GM21515 (cell line): ENCODE results near the gene NFE2.
"Not testable (repeated sequence)": the region's sequence is repeated elsewhere in the genome, so short reads cannot be mapped to it uniquely, and the experiment has no call there.

Source experiments
- ATAC-seq: cut with Tn5 transposase; IDR thresholded peaks from one replicate; pipeline ENCODE4 v1.9.1; 2021; ENCODE audit not compliant: unreplicated experiment

NFE2 gene

DNA sequence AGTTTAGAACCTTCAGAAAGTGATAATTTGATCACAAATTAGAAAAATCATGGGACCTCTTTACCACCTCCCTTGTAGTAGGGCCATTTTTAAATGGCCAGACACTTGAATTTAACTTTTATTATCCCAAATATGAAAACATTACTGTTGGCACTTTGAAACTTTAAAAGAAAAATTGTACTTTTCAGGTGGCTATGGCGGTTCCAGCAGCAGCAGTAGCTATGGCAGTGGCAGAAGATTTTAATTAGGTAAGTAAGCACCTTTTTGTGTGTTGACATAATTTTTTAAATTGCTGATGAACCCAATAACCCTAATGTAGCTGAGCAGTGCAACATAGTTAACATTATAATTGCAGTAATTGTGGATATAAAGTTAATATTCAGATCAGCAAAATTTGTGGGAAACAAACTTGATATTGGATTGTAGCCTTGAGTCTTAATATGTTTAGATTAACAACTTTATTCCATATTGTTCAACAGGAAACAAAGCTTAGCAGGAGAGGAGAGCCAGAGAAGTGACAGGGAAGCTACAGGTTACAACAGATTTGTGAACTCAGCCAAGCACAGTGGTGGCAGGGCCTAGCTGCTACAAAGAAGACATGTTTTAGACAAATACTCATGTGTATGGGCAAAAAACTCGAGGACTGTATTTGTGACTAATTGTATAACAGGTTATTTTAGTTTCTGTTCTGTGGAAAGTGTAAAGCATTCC, 16.6 kb downstream of the NFE2 start:
- ATAC-seq: not testable (repeated sequence)

DNA sequence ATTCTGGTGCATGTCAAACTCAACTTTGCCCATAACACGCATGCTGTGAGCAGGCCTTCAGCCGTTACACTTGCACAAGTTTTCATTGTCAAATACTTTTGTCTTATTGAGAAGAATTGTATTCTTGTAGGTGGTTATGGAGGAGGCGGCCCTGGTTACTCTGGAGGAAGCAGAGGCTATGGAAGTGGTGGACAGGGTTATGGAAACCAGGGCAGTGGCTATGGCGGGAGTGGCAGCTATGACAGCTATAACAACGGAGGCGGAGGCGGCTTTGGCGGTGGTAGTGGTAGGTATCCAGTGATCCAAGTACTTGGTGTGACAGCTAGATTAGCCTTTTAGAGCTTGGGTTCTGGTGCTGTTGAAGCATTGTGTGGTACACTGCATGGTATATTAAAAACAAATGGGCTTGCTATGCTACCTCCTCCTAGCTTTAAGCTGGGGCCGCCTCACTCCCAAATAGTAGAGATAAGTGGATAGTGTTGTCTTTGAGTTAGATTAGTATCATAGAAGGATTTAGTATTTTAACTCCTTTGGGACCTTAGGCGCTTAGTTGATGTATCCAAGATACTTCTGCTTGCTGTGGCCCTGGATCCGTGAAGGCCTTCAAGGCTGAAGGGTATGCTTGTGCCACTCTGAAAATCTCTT, 17.7 kb downstream of the NFE2 start:
- no peak for ATAC-seq

DNA sequence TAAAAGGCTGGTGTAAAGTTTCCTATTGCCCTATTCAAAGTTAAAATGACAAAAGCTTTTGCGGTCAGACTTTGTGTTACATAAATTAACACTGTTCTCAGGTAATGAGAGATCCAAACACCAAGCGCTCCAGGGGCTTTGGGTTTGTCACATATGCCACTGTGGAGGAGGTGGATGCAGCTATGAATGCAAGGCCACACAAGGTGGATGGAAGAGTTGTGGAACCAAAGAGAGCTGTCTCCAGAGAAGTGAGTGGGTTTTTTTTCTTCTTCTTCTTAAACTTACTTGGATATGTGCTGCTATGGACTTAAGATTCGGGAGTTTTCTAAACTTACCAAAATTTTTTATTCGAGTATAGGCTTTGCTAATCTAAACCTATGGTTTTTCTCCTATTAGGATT, 19.1 kb downstream of the NFE2 start:
- ATAC-seq: not testable (repeated sequence)

DNA sequence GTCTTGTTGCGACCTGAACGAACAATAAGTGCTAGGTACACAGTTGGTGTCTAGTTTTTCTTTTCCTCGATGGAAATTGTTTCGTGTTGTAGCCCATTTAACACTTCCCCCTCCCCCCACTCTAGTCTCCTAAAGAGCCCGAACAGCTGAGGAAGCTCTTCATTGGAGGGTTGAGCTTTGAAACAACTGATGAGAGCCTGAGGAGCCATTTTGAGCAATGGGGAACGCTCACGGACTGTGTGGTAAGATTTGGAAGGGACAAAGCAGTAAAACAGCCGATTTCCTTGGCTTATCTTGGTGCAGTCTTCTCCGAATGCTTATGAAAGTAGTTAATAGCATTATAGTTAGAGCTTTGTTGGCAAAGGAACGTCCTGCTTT, 19.6 kb downstream of the NFE2 start:
- ATAC-seq: not testable (repeated sequence)

DNA sequence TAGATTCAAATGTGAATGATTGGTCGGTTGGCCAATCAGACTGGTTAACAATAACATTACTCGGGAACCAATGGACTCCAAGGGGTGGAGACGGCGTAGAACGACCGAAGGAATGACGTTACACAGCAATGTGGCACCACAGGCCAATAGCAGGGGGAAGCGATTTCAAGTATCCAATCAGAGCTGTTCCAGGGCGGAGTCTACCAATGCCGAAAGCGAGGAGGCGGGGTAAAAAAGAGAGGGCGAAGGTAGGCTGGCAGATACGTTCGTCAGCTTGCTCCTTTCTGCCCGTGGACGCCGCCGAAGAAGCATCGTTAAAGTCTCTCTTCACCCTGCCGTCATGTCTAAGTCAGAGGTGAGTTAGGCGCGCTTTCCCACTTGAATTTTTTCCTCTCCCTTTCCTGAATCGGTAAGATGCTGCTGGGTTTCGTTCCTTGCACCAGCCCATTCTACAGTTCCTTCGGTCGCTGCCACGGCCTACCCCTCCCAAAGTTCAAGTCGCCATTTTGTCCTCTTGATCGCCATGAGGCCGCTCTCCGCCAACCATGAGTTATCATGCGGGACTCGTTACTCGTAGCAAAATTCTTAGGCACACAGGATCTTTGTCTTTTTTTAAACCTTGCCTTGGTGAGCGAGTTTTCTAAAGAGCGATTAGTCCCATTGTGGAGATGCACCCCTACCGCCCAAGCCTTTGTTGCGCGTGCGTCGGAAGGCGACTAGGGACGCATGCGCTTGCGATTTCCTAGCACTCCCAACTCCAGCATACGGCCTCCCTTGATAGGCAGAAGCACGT, 20.2 kb downstream of the NFE2 start, which contains the start of gene HNRNPA1:
TSS of gene HNRNPA1 (plus strand) at position 259 of the 793 bp plus-strand sequence. CDS start at position 341, 82 bp downstream.
- ATAC-seq: peak; percentile 84

DNA sequence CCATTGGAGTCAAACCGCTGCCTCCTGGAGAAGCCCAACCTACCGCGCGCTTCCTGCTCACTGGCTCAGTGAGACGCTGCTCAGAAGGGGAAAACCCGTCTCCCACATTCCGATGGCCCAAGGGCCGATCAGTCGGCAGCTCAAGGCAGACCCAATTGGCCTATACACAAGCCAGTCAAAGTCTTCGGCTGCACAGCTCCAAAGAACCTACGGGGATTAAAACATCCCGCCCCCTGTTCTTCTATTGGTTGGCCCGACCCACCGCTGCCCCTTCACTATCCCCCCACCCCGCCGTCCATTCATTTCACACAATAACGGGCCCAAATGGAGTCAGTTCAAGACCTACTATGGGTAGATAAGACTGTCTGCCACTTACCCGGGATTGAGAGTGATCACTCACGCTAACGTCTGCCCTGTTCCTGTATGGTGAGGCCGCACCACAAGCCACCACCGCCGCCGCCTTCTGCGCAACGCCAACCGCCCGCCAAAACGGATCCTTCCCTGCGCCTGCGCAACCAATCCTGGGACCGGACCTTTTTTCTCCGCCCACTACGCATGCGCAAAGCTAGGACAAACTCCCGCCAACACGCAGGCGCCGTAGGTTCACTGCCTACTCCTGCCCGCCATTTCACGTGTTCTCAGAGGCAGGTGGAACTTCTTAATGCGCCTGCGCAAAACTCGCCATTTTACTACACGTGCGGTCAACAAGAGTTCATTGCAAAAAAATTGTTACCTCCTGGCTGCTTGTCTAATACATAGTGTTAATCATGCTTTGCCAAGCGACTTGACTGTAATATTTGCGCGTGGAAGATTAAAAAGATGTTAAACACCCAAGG, 21.0 kb downstream of the NFE2 start, which contains the start of gene CBX5:
TSS of gene CBX5 (minus strand) at position 491 of the 836 bp plus-strand sequence. CDS start 22,472 bp downstream, outside the sequence.
- ATAC-seq: peak; percentile 68

DNA sequence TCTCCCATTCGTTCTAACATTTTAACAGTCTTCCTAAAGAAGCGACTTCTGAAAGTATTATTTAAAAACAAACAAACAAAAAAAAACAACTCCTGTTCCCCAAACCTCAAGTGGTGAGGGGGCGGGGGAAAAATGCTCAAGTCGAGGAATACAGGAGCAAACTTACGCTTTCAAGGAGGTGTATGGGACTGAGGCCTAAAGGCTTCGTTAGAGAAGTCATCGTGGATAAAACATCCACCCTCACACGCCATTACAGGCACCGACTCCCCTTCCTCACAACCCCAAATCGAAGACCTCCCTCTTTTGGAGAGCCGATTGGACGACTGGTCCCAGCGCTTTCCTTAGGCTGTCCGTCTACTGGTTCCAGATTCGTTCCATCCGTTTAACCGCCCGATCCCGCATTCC, 21.6 kb downstream of the NFE2 start:
- no peak for ATAC-seq

DNA sequence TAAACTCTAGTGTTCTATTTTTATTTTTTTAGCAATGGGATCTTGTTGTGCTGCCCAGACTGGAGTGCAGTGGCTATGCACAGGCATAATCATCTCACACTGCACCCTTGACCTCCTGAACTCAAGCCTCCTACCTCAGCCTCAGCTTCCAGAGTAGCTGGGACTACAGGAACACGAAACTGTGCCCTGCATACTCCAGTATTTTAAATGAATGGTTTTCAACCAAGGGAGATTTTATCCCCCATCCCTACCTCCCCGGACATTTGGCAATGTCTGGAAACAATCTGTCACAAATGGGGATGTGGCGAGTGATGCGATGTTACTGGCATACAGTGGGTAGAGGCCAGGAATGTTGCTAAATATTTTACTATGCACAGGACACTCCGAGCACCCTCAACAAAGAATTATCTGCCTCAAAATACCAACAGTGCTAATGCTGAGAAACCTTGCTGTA, 23.0 kb downstream of the NFE2 start:
- no peak for ATAC-seq

DNA sequence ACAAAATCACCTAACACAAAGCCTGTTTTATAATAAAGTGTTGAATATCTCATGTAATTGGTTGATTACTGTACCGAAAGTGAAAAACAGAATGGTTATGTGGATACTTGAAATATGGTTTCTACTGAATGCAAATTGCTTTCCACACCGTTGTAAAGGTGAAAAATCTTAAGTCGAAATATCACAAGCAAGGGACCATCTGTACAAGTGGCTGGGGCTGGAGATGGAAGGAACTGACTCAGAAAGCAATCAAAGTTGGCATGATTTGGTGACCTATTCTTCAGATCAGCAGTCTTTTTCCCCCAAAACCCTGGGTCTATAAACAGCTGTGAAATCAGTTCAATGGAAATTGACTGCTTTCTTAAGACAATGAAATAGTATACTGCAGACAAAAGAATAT, 24.4 kb downstream of the NFE2 start:
- ATAC-seq: no peak

DNA sequence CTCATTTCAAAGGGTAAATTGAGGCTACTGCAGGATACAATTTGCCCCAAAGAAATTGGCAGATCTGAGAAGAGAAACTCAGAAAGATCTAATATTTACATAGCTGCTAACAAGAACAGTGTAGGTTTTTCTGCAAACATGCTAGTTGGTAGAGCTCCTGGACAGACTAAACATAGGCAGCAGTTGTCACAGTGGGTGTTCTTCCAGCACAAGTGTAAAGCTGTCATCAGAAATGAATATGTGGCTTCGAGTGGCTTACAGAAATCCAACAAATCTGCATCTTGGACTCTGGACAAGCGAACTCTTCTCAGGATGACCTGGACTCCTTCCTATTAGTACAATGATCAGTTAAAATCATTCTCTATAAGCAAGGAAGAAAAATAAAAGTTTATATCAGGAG, 26.8 kb downstream of the NFE2 start:
- no peak for ATAC-seq

DNA sequence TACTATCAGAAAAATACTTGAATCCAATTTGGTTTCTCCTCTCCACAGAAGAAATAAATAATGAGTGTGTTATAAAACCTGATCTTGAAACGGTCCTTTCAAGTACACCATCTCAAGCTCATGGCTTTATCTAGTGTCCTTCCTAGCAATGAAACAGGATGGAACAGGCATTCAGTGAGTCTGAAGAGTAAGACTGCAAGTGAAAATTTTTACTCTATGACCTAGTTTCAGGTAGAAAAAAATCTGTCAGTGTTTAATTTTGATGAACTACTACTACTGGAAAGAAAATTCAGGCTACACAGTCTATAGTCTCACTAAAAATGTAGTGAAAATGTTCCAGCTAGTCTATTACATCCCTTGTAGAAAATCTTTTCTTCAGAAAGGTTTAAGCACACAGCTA, 28.6 kb downstream of the NFE2 start:
- no peak for ATAC-seq

DNA sequence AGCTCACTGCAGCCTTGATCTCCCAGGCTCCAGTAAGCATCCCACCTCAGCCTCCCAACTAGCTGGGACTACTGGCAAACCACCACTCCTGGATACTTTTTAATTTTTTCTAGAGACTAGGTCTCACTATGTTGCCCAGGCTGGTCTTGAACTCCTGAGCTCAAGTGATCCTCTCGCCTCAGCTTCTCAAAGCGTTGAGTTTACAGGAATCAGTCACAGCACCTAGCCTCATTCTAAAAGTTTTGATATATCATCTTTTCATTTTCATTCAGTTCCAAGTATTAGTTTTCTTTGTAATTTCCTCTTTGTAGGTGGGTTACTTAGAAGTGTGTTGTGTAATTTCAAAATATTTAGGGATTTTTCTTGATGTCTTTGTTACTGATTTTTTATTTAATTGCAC, 30.5 kb downstream of the NFE2 start:
- no peak for ATAC-seq

DNA sequence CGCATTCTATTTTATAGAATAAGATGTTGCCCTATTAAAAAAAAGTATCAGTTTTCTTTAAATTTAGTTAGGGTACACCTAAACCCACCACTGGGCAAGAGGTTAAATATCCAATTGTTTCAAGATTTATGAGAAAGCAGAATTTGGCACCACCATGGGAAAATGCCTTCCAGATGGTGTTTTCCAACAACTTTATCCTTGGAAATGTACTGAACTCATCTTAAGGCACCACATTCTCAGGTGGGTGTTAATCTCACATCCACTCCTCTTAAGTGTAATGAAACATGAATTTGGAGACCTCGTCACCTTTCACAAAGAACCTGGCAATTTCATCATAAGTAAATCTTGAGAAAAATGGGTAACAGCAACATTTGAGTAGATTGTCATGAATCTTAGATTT, 34.0 kb downstream of the NFE2 start:
- ATAC-seq: no peak

DNA sequence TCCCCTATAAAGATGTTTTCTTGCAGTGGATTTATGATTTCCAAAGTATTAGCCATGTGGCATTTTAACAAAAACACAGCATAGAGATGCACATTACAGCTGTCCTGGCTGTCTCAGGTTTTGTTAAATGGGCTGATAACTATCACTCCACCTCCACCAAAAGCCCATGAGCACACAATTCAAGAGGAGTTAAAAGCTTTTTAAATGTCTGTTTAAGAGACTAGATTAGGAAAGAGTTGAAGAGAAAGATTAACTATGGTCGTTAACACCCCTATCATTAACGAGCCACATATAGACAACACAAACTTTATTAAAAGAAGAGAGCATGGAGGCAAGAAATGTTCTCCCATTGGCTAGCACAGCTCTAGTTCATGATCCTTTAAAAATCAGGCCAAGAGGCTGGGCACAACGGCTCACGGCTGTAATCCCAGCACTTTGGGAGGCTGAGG, 35.4 kb downstream of the NFE2 start:
- no peak for ATAC-seq

DNA sequence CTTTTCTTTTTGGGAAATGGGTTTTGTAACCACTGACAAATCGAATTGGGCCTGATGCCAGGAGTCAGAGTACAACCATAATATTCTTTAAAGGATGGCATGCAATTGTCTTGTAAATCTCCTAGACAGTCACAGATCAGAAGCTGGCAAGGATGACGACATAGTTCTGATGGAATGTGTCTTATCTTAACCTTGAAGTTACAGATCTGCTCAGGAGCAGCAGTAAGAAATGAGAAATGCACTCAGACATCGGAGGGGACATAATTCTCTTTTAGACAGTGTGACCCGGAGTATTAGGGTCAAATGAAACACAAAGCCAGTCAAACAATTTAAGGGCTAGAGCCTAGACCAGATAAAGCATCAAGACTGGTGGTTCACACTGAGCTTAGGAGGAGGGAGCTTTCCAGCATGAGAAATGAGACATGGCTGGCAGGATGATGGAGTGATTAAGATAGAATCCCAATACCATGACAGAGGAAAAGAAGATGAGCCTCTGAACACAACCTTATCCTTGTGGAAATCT, 38.4 kb downstream of the NFE2 start:
- no peak for ATAC-seq

DNA sequence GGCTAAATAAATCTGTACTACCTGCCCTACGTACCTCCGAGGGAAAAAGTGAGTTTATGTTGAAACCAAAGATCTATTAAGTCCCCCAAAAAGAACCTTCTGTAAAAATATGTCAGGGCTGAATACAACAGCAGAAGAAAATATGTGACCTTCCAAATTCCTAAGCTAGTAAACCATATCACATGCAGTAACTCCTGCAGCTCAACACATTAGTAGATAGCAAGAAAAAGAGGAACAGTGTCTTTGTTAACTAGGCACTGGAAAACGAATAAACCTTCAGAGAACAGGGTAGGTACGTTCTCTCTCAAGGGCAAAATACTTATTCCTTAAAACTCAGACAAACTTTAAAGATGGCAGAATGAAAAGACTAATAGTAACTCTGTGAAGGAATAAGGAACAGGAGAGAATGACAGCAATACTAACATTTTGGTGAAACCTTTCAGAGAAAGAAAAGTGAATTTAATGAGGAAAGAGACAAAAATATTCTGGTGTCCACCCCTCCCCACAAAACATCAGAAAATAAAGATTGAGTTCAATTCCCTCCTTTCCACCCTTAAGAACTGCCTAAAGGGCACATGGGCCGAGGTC, 38.9 kb downstream of the NFE2 start:
- ATAC-seq: no peak

DNA sequence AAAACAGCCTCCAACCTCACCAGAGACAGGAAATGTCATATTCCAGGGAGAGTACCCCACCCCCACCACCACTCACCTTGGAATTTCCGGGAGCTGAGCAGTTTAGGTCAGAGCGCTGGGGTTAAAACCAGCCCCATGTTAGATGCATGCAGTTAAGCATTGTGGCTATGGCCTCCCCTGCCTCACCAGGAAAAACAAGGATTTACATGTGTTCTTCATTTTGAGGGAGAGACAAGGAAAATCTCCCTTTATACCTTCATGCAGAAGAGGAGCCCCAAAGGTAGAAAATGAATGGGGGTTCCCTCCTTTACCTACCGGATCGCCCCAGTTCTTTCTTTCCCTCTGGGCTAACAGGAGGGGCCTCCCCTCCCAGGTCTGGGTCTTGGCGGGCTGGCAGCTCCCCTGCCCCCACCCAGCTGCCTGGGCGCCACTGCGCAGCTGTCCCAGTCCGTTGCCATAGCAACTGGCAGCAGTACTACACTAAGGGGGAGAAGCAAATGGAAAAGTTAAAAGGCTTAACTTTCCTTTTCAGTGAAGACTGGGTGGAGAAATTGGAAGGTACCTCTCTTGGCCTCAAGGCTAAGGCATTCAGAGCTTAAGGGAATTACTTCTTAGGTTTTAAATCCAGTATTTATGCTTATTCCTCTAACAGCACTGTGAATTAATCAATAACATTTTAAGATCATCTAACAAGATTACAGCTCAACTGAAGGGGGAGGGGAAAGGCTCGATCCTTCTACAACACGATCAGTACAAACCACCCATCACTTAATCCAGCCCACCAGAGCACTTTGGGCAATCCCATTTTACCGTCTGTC, 41.4 kb downstream of the NFE2 start:
- ATAC-seq: peak; percentile 63

DNA sequence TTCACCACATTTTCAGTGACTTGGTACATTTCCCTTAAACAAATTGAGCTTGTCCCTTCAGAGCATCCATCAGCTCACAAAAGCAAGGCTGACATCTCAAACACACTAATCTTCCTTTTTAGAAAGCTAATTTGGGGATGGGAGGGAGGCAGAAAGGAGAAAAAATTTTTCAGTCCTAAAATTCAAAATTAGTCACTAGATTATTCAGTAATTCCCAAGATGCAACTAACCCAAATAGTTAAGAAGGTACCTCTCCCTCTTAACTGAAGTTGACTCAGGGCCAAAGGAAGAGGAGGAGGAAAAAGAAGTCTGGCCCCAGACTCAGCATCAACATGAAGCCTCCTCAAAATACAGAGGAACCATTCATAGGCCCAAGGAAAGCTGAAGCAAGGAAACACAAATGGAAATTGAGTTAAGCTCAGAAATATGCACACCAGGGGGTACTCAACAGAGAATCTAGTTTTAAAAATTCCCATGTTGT, 42.6 kb downstream of the NFE2 start:
- no peak for ATAC-seq

DNA sequence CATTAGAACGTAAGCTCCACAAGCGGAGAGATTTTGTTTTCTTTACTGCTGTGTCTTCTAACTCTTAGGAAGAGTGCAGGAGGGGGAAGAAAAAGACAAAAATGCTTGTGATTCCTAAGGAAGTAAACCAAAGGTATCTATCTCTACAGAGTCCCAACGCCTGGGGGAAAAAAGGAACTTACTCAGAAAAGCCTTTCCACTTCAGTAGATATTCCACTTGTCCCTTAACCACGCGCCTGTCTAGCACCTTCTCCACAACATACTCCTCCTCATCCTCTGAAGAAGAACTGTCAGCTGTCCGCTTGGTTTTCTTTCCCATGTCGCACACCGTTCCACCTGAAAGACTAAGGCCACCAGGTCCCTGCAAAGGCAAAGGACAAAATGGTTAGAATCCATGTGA, 43.5 kb downstream of the NFE2 start:
- ATAC-seq: no peak
